NCI-H2196 treated with DMSO at 0.1 percent for 48 hours (cell line): ENCODE data around the gene LRRC4B.
"Not testable (repeated sequence)": the region's sequence is repeated elsewhere in the genome, so short reads cannot be mapped to it uniquely, and the experiment has no call there.

ENCODE experiments used
- DNase-seq: peaks from one replicate; lab custom pipeline; 2025; ENCODE audit not compliant: unreplicated experiment; lab: John Stamatoyannopoulos, UW

LRRC4B gene

GRCh38 chr19:50567882-50568727, at the start of gene LRRC4B:
Gene LRRC4B (minus strand): TSS chr19:50568435. CDS start chr19:50548838, 19,597 bp downstream.
- DNase-seq = no peak

- not testable (repeated sequence) for DNase-seq
Measured at GRCh38 chr19:50612504-50613404, 44.5 kb upstream of the LRRC4B start.

DNA sequence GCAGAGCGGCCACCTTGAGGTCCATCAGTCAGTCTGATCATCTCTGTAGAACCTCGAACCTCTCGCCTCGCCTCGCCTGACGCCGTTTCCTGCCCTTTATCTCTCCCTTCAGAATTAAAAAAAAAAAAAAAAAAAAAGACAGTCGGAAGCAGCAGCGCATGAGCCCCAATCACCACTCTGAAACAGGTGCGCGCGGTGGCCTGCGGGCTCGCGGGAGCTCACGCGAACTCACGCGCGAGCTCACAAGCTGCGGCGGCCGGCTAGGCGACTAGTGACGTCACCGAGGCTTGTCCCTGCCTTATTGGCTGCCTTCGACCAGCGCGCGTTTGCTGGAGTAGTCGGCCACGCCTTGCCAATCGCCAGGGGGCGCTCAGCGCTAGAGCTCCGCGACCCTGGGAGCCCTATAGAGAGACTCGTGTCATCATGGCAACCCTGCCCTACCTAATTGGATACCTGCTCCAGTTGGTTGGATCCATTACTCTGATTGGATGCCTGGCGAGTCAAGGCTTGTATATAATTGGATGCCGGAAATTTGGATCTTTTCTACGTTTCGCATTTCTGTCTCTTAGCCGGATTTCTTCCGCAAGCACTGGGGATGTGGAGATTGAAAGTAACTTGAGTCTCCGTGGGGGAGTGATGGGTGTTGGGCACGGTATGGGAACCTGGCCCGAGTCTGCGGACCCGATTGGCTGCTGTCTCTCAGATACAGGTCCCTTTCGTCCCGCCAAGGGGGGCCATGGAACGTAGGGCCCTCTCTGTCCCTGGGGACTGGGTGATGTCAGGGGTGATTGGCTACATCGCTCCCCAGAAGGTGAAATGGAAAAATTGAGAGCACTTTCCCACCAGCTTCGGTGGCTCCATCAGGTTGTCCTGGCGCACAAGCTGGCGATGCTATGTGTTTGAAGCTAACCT, 39.9 kb upstream of the LRRC4B start:
- no peak for DNase-seq

DNA sequence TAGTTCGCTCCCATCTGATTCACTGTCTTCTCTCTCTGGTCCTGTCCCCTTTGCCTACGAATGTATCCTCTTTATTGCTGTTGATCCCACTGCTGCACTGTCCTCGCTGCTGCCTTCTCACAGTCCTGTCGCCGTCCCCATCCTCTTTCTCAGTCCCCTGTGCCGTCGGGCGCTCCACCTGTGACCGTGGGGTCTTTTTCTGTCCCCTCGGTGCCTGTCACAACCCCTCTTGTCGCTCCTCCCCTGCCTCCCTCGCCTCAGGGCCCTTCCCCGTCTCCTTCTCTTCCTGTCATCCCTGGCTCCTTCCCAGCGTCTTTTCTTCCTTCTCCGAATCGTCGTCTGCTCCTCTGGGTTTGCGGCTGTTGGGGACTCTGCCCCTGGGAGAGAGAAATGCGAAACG, 39.2 kb upstream of the LRRC4B start:
- no peak for DNase-seq

GRCh38 chr19:50606059-50606836, 38.0 kb upstream of the LRRC4B start:
- not testable (repeated sequence) for DNase-seq

- DNase-seq = not testable (repeated sequence)
Measured at GRCh38 chr19:50604264-50605073, 36.2 kb upstream of the LRRC4B start.

GRCh38 chr19:50602935-50603334, 34.7 kb upstream of the LRRC4B start:
- no peak for DNase-seq

GRCh38 chr19:50602496-50602895, 34.3 kb upstream of the LRRC4B start:
- DNase-seq = no peak

DNA sequence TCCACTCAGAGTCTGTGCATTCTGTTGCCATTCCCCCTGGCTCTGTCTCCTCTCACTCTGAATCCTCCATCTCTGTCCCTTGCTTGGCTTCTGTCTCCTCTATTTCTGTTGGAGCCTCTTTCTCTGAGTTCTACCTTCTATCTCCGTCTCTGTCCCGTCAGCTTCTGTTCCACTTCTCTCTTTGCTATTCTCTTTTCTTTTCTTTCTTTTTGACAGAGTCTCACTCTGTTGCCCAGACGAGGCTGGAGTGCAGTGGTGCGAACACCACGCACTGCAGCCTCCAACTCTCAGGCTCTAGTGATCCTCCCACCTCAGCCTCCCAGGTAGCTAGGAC, 33.8 kb upstream of the LRRC4B start:
- no peak for DNase-seq

GRCh38 chr19:50601407-50602088, 33.3 kb upstream of the LRRC4B start:
- no peak for DNase-seq

GRCh38 chr19:50599427-50599826, 31.2 kb upstream of the LRRC4B start:
- DNase-seq = no peak

- no peak for DNase-seq
Measured at GRCh38 chr19:50590191-50590590, 22.0 kb upstream of the LRRC4B start.

DNA sequence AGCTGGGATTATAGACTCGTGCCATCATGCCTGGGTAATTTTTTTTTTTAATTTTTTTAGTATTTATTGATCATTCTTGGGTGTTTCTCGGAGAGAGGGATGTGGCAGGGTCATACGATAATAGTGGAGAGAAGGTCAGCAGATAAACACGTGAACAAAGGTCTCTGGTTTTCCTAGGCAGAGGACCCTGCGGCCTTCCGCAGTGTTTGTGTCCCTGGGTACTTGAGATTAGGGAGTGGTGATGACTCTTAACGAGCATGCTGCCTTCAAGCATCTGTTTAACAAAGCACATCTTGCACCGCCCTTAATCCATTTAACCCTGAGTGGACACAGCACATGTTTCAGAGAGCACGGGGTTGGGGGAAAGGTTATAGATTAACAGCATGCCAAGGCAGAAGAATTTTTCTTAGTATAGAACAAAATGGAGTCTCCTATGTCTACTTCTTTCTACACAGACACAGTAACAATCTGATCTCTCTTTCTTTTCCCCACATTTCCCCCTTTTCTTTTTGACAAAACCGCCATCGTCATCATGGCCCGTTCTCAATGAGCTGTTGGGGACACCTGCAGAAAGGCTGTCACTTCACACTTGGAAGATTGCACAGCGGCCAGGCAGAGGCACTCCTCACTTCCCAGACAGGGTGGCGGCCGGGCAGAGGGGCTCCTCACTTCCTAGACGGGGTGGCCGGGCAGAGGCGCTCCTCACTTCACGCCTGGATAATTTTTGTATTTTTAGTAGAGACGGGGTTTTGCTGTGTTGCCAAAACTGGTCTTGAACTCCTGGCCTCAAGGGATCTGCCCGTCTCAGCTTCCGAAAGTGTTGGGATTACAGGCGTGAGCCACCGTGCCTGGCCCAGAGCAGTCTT, 13.8 kb upstream of the LRRC4B start:
- not testable (repeated sequence) for DNase-seq

- no peak for DNase-seq
Measured at GRCh38 chr19:50580970-50581634, 12.9 kb upstream of the LRRC4B start.

GRCh38 chr19:50580240-50580639, 12.0 kb upstream of the LRRC4B start:
- DNase-seq = no peak

GRCh38 chr19:50576769-50577168, 8.5 kb upstream of the LRRC4B start:
- DNase-seq = not testable (repeated sequence)

DNA sequence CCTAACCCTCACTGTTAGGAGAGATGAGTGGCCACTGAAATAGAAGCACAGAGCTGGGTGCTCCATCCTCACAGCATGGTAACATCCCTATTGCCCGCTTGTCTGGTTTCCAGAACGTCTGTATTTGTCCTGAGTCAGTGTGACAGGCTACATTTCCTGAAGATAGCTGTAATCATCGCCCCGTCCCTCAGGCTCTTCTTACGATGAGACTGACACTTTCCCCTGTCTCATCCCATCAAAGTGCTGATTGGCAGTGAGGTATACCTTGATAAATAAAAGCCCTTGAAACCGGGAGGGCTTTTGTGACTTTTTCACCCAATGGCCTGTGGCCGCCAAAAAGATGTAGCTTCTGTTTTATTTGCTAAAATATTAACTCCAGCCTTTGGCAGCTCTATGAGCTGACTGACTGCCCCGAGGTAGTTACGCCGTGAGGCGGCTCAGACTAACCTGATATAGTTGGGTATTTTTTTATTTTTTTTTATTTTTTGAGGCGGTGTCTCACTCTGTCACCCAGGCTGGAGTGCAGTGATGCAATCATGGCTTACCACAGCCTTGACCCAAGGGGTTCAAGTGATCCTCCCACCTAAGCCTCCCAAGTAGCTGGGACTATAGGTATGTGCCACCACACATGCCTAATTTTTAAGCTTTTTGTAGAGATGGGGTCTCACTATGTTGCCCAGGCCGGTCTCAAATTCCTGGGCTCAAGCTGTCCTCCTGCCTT, 5.7 kb upstream of the LRRC4B start:
- no peak for DNase-seq
